A673 (cell line): ENCODE results near the gene BRCA2. TPM values are rescaled to one million over a fixed set of nuclear protein-coding genes. Genes with fewer than 3 reads are reported as not detected.
"Not testable (repeated sequence)": the region's sequence is repeated elsewhere in the genome, so short reads cannot be mapped to it uniquely, and the experiment has no call there.

Experiments
- BruUV-seq: library from RNA; stranded (reverse); fragments of 400-500 nt; replicated peaks from 2 replicates; lab custom pipeline; 2021; lab: Mats Ljungman, UMichigan
- CTCF ChIA-PET: fragments of 300-600 bp; sonication (Branson Sonifier 250); formaldehyde crosslinking; loops from one replicate; lab custom pipeline; 2022; ENCODE audit warnings: antibody characterized with exemption; lab: Charles Lee
- POLR2A ChIA-PET: fragments of 300-600 bp; sonication (Branson Sonifier 250); formaldehyde crosslinking; loops from one replicate; lab custom pipeline; 2022; ENCODE audit warnings: antibody characterized with exemption; ENCODE audit not compliant: low non-redundant PET; lab: Charles Lee
- DNase-seq: peaks from one replicate; pipeline ENCODE4 v3.0.0-alpha.2; 2015; ENCODE audit warnings: low spot score
- H3K27ac ChIP-seq: fragments of 200-600 bp; sonication (generic); 2 replicates; pipeline ENCODE4 v1.5.1; 2016; ENCODE audit warnings: mixed run types, low read depth, mild to moderate bottlenecking, mixed read lengths, antibody characterized with exemption, low read length; ENCODE audit not compliant: poor library complexity, severe bottlenecking
- H3K27me3 ChIP-seq: fragments of 200-600 bp; sonication (generic); replicated peaks from 2 replicates; pipeline ENCODE4 v1.6.1; 2017; ENCODE audit warnings: mixed run types, low read depth, mild to moderate bottlenecking, mixed read lengths, antibody characterized with exemption, low read length; ENCODE audit not compliant: insufficient read depth, poor library complexity
- H3K36me3 ChIP-seq: fragments of 200-600 bp; sonication (generic); 2 replicates; pipeline ENCODE4 v1.6.1; 2016; ENCODE audit warnings: mixed run types, mild to moderate bottlenecking, mixed read lengths, antibody characterized with exemption, low read length; ENCODE audit not compliant: insufficient read depth, poor library complexity, severe bottlenecking
- H3K4me1 ChIP-seq: fragments of 200-600 bp; sonication (generic); 2 replicates; pipeline ENCODE4 v1.6.1; 2017; ENCODE audit warnings: mixed run types, mild to moderate bottlenecking, mixed read lengths, antibody characterized with exemption, low read length; ENCODE audit not compliant: insufficient read depth, poor library complexity, severe bottlenecking
- H3K4me3 ChIP-seq: fragments of 200-600 bp; sonication (generic); 2 replicates; pipeline ENCODE4 v1.5.1; 2016; ENCODE audit warnings: low read depth, mixed run types, mild to moderate bottlenecking, mixed read lengths, low read length; ENCODE audit not compliant: poor library complexity, severe bottlenecking
- H3K9me3 ChIP-seq: fragments of 200-600 bp; sonication (generic); 2 replicates; pipeline ENCODE4 v1.6.1; 2016; ENCODE audit warnings: mixed run types, low read depth, mild to moderate bottlenecking, mixed read lengths, antibody characterized with exemption, low read length; ENCODE audit not compliant: poor library complexity, severe bottlenecking
- EZH2 ChIP-seq: fragments of 200-600 bp; sonication (generic); IDR thresholded peaks from 2 replicates; pipeline ENCODE4 v1.6.1; 2017; ENCODE audit warnings: borderline replicate concordance, low read depth, mild to moderate bottlenecking, mixed read lengths, antibody characterized with exemption, low read length; ENCODE audit not compliant: poor library complexity, severe bottlenecking
- intact Hi-C: fragments of 100-400 bp; cut with micrococcal nuclease; formaldehyde crosslinking; loops from one replicate; pipeline ENCODE4 v1.10.0; 2022; ENCODE audit not compliant: unreplicated experiment
- total RNA-seq: library from RNA; stranded (reverse); gene quantifications from 2 replicates; pipeline ENCODE4 v1.2.3, GENCODE V29; 2021
- TF ChIP-seq, protein P1 (sequence below): fragments of 300-800, 200-600 bp; sonication (generic); conservative IDR thresholded peaks from 2 replicates; pipeline ENCODE4 v1.5.1; 2017; ENCODE audit warnings: low read depth, mild to moderate bottlenecking, antibody characterized with exemption, low read length, moderate library complexity, mixed read lengths

BRCA2 gene
- total RNA-seq, 1 experiment from 2014 or later, result 35.9 TPM

DNA sequence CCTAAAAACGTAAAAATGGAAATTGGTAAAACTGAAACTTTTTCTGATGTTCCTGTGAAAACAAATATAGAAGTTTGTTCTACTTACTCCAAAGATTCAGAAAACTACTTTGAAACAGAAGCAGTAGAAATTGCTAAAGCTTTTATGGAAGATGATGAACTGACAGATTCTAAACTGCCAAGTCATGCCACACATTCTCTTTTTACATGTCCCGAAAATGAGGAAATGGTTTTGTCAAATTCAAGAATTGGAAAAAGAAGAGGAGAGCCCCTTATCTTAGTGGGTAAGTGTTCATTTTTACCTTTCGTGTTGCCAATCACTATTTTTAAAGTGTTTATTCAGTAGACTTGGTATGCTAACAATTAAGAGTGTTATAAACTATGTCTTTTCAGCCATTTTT, 25.6 kb downstream of the BRCA2 start:
- Histone ChIP-seq H3K27ac (no peak overlapping the region), H3K36me3 (peaks cover 18% of the 10 kb centered on the region), H3K27me3 (no peaks in the 10 kb centered on the region), H3K4me1 (no peaks in the 10 kb centered on the region), H3K4me3 (no peak overlapping the region), H3K9me3 (peaks cover 8% of the 10 kb centered on the region)
- ChIA-PET CTCF (no interaction called here), POLR2A (no interaction called here)
- TF ChIP-seq EZH2, result no peak
- TF ChIP-seq, protein P1, sequence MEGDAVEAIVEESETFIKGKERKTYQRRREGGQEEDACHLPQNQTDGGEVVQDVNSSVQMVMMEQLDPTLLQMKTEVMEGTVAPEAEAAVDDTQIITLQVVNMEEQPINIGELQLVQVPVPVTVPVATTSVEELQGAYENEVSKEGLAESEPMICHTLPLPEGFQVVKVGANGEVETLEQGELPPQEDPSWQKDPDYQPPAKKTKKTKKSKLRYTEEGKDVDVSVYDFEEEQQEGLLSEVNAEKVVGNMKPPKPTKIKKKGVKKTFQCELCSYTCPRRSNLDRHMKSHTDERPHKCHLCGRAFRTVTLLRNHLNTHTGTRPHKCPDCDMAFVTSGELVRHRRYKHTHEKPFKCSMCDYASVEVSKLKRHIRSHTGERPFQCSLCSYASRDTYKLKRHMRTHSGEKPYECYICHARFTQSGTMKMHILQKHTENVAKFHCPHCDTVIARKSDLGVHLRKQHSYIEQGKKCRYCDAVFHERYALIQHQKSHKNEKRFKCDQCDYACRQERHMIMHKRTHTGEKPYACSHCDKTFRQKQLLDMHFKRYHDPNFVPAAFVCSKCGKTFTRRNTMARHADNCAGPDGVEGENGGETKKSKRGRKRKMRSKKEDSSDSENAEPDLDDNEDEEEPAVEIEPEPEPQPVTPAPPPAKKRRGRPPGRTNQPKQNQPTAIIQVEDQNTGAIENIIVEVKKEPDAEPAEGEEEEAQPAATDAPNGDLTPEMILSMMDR, result no peak
- intact Hi-C loops, result no loop called here
- DNase-seq, result no peak
- BruUV-seq, result no TSS peak

DNA sequence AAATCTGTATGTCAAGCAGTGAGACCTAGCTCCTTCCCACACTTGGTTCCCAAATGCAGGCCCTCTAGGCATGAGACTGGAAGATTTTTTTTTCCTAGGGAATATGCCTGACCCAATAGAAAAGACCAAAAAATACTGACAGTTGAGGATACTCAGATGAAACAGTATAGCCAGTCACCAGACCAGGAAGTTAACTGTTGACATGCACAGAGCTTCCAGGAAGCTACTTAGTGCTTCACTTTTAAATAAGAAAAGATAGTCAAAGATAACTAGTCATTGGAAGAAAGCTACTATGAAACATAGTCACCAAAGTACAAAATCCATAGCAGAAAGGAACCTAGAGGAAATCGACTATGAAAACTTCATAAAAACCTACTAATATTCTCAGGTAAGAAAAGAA, 32.3 kb downstream of the BRCA2 start:
- no TSS peak for BruUV-seq
- Histone ChIP-seq H3K4me3 (no peak overlapping the region), H3K27me3 (no peaks in the 10 kb centered on the region), H3K27ac (no peak overlapping the region), H3K36me3 (peaks cover 27% of the 10 kb centered on the region), H3K9me3 (no peaks in the 10 kb centered on the region), H3K4me1 (no peaks in the 10 kb centered on the region)
- CTCF ChIA-PET, result no interaction called here
- TF ChIP-seq, protein P1, result no peak
- no peak for TF ChIP-seq EZH2
- no peak for DNase-seq
- POLR2A ChIA-PET, result interaction anchor here (0.7 kb wide), 1 partner anchor 165 kb away, joined by 3 read pairs; no protein-coding TSS in a partner anchor
- intact Hi-C loops, result no loop called here

DNA sequence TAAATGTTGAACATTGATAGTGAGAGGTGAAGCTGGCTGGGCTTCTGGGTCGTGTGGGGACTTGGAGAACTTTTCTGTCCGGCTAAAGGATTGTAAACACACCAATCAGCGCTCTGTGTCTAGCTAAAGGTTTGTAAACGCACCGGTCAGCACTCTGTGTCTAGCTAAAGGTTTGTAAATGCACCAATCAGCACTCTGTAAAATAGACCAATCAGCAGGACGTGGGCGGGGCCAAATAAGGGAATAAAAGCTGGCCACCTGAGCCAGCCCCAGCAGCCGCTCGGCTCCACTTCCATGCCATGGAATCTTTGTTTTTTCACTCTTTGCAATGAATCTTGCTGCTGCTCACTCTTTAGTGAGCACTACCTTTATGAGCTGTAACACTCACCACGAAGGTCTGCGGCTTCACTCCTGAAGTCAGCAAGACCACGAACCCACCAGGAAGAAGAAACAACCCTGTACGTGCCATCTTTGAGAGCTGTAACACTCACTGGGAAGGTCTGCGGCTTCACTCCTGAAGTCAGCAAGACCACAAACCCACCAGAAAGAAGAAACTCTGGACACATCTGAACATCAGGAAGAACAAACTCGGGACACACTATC, 35.6 kb downstream of the BRCA2 start:
- CTCF ChIA-PET, H3K4me1 ChIP-seq, H3K27ac ChIP-seq, DNase-seq, BruUV-seq, POLR2A ChIA-PET, H3K27me3 ChIP-seq, H3K4me3 ChIP-seq, intact Hi-C loops, H3K9me3 ChIP-seq: not testable (repeated sequence)
- peaks cover 27% of the 10 kb centered on the region for H3K36me3 ChIP-seq

DNA sequence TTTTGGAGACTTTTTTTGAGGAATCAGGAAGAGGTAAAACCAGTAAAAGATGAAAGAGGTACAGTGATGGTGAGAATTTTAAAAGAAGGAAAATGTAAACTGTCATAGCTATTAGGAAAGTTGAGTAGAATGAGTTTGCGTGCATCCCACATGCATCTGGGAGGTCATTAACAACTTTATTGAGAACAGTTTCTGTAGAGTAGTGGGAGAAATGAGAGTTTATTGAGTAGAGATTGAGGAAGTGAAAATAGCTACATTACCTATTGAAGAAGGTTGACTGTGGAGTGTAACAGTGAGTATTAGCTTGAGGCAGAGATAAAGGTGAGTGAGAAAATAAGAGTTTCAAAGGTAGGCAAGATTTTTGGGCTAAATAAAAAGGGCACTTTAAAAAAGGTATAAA, 38.7 kb downstream of the BRCA2 start:
- Histone ChIP-seq H3K36me3 (peaks cover 14% of the 10 kb centered on the region), H3K4me3 (no peak overlapping the region), H3K9me3 (no peaks in the 10 kb centered on the region), H3K27ac (no peak overlapping the region), H3K27me3 (no peaks in the 10 kb centered on the region), H3K4me1 (no peaks in the 10 kb centered on the region)
- CTCF ChIA-PET, result no interaction called here
- POLR2A ChIA-PET, result no interaction called here
- no peak for DNase-seq
- intact Hi-C loops, result no loop called here
- no TSS peak for BruUV-seq
- TF ChIP-seq, protein P1, result no peak
- TF ChIP-seq EZH2, result no peak

DNA sequence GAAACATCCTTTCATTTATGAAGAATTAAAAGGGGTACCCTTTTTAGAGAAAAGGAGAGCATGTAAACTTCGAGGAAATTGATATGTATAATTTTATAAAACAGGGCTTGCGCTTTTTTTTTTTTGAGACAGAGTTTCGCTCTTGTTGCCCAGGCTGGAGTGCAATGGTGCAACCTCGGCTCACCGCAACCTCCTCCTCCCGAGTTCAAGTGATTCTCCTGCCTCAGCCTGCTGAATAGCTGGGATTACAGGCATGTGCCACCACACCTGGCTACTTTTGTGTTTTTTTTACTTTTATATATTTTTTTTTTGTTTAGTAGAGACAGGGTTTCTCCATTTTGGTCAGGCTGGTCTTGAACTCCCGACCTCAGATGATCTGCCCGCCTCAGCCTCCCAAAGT, 40.6 kb downstream of the BRCA2 start:
- H3K27me3 ChIP-seq, intact Hi-C loops, CTCF ChIA-PET, DNase-seq, BruUV-seq, H3K9me3 ChIP-seq, POLR2A ChIA-PET, H3K36me3 ChIP-seq, H3K4me3 ChIP-seq, H3K27ac ChIP-seq, H3K4me1 ChIP-seq: not testable (repeated sequence)
